ENCODE measurements around the gene TFF1.

TFF1 gene

DNA sequence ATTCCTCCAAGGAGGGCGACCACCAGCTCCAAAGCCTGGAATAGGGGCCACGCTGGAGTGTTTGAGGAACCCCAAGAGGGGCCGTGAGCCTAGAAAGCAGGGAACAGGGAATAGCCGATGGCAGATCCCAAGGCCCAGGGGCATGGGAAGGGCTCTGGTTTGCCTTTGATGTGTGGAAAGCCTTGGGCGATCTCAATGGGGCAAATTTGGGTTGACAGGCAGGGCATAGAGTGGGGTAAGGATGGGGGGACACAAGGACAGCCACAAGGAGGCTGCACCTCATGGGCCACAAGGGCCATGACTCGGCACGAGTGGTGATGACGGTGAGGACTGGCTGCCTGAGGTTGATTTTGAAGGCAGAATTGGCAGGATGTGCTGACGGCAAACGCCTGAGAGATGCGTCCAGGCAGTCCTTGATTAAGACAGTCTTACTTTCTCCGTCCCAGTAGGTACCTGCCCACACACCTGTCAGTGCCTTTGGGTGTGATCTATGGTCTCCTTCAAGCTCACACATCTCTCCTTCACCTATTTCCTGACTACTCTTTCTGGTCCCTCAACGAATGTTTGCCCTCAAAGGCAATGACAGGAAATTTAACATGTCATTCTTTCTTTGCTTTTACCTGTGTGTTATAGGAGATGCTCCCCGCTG is 31.5 kb upstream of the TFF1 start:
- no peak for DNase-seq

- DNase-seq, result no peak
Measured at GRCh38 chr21:42396799-42397745, 30.7 kb upstream of the TFF1 start.

GRCh38 chr21:42395905-42396651 is 29.7 kb upstream of the TFF1 start, which contains the start of gene TMPRSS3:
TSS of gene TMPRSS3 (minus strand) at chr21:42396052. CDS start at chr21:42395417, 635 bp downstream.
- DNase-seq, result no peak

- DNase-seq, result no peak
Measured at GRCh38 chr21:42395302-42395701, 29.0 kb upstream of the TFF1 start.

DNA sequence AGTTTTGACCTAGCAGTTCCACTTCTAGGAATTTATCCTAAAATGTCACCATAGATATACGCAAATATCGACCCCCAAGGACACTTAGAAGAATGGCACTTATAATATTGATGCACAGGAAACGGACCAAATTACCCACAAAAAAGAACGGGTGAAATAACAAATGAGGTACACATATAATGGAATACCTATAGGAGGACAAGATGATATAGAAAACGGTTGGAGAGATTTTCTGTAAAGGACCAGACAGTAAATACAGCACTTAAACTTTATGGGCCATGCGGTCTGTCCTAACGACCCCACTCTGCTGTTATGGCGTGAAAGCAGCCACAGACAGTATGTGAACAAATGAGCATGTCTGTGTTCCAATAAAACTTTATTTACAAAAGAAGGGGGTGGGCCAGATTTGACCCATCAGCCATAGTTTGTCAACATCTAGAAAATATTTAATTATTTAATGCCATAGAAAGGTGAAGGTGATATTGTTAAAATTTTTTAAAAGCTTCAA is 27.2 kb upstream of the TFF1 start:
- no peak for DNase-seq

DNA sequence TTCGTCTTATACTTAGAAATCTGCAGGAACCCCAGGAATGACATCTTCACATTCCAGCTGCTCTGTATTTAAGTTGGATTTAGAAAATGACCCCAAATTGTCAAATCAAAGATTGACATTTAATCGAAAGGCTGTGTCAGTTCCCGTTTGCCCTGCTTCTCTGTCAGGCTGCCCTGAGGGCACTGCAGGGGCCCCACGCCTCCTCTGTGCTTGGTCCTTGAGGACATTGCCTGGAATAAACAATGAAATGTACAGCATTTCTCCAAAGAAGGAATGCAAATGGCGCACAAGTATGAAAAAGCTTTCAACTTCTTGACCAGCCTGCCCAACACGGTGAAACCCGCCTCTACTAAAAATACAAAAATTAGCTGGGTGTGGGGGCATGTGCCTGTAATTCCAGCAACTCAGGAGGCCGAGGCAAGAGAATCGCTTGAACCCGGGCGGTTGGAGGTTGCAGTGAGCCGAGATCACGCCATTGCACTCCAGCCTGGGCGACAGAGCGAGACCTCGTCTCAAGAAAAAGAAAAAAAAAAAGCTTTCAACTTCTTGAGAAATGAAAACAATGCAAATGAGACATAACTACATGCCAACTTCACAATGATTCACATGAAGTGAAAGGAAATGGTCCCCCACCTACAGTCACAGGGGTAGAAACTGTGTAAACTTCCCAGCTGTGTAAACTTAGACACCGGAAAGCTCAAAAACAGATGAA is 26.6 kb upstream of the TFF1 start:
- no peak for DNase-seq

DNA sequence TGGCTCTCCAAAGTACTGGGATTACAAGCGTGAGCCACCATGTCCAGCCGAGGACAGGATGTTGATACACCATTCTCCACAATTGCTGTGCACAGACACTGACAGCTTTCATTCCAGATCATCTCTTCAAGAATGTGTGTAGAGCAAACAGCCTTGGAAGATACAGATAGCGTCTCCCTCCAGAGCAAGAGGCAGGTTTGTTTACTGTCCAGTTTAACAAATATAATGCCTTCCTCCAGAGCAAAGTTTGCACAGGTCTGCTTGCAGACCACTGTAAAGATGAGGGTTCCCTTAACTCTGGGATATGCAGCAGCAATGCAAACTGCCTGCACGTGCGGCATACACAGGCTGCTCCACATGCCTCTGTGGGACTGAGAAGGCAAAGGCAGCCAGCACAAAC is 25.0 kb upstream of the TFF1 start:
- DNase-seq, result no peak

- DNase-seq, result no peak
Measured at GRCh38 chr21:42390696-42391095, 24.4 kb upstream of the TFF1 start.

DNA sequence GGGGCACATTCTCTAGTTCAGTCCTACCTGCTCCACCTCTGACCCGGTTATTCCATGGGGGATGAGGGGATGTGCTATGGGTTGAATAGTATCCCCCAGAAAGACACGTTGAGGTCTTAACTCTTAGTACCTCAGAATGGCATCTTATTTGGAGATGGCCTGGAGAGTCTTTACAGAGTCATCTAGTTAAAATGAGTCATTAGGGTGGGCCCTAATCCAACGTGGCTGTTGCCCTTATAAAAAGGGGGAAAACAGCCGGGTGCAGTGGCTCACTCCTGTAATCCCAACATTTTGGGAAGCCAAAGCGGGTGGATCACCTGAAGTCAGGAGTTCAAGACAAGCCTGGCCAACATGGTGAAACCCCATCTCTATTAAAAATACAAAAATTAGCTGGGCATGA is 23.9 kb upstream of the TFF1 start:
- DNase-seq, result no peak

- no peak for DNase-seq
Measured at GRCh38 chr21:42389449-42389835, 23.1 kb upstream of the TFF1 start.

GRCh38 chr21:42388740-42389448 is 22.6 kb upstream of the TFF1 start:
- DNase-seq, result peak; percentile 58

- DNase-seq, result no peak
Measured at GRCh38 chr21:42387843-42388340, 21.6 kb upstream of the TFF1 start.

DNA sequence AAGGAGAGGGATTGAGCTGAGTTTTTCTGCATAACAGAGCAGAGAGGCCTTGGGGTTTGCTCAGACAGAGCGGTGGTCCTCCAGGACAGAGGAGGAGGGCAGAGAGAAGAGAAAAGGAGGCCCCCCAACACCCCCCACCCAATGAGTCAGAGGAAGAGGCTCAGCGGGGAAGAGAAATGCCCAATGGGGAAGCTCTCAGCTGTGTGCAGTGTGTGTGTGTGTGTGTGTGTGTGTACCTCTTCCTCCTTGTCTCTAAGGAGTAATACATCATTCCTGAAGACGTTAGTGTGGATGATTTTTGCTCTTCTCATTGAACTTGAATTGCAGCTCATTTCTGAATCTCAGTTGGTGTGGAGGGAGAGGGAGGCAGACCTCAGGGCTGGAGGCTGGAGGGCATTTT is 20.8 kb upstream of the TFF1 start:
- no peak for DNase-seq

DNA sequence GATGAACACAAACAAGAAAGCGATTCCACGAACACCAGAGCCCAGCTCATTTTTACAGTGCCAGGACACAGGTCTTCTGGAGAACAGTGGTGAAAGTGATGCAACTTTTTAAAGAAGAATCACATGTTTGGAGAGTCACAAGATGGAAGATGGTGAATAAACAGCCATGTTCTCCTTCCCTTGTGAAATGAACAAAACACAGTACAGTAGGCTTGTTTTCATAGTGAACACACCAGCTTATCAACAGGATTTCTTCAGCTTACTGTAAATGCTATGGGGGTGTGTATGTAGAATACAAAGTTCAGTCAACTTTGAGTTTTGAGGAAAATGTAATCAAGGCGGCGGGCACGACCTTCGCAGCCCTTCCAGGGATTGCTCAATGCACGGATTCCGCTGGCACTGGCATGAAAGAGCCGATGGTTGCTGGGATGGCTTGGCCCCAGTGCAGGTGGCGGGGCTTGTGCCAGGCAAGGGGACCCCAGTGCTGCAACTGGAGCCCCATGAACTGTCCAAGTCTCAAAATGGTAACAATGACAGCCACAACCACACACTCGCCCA is 19.8 kb upstream of the TFF1 start:
- DNase-seq, result no peak

DNA sequence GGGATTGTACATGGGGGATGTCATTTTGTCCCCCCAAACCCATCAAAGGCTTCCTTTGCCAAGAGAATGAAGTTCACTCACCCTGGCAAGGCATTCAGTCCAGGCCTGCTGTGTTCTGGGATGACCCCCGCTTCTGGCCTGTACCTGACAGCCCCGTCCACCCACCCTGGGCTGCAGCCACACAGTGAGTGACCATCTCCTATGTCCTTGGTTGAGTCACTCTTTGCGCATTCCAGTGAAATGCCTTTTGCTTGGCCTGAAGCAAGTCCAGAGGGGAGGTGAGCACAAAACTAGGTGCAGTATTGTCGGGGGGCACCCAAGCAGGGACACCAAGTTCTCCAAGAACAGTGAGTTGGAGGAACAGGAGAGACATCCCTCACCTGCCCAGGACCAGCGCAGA is 19.3 kb upstream of the TFF1 start:
- no peak for DNase-seq

DNA sequence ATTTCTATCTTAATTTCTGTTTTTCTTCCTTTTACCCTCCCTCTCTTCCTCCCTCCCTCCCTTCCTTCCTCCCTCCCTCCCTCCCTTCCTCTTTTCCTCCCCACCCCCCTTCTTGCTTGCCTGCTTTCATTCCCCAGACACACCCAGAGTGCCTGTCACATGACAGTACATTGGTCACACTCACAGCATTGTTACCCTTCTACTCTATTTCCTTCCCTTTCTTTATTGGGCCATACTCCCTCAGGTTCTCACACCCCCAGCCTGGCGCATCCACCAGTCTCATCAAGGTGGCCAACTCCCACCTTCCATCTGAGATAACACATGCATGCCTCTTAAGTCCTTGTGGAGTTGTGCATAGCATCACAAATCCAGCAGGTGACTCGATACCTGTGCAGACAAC is 18.7 kb upstream of the TFF1 start:
- peak; percentile 47 for DNase-seq

GRCh38 chr21:42384156-42384945 is 18.0 kb upstream of the TFF1 start:
- peak; percentile 38 for DNase-seq

GRCh38 chr21:42383331-42383730 is 17.0 kb upstream of the TFF1 start:
- no peak for DNase-seq

- DNase-seq, result no peak
Measured at GRCh38 chr21:42382915-42383314, 16.6 kb upstream of the TFF1 start.

GRCh38 chr21:42381347-42381984 is 15.1 kb upstream of the TFF1 start:
- peak; percentile 80 for DNase-seq

Data from hematopoietic multipotent progenitor cell treated with erythropoietin and hydrocortisone succinate and interleukin-3 and kit ligand, for 6 days (in vitro differentiated cells).